Natural killer cell (primary cell): ENCODE results near the gene TAS2R38. TPM values are rescaled to one million over a fixed set of nuclear protein-coding genes. Genes with fewer than 3 reads are reported as not detected.

Experiments
- ATAC-seq, 3 donors: fragments of 150-1000 bp in 2 of 3; fragments of 200-7000 bp in 1 of 3; cut with Tn5 transposase; 1 replicate in 1 of 3; 2 replicates in 2 of 3; pipeline ENCODE4 v1.10.0; 2021; ENCODE audit warnings: mild to moderate bottlenecking in 2 of 3, moderate library complexity in 2 of 3
- DNase-seq, 2 donors: peaks; one replicate each; pipeline versions ENCODE4 v3.0.0 to v3.0.0-alpha.2; 2013 to 2021; ENCODE audit warnings: mixed read lengths in 1 of 2
- H3K27ac ChIP-seq: one replicate; pipeline ENCODE4 v1.5.1; 2013; ENCODE audit warnings: mild to moderate bottlenecking, low read length
- H3K27me3 ChIP-seq: one replicate; pipeline ENCODE4 v1.6.1; 2013; ENCODE audit warnings: low read length; ENCODE audit not compliant: control insufficient read depth, insufficient read depth
- H3K36me3 ChIP-seq: one replicate; pipeline ENCODE4 v1.6.1; 2013; ENCODE audit warnings: low read length; ENCODE audit not compliant: control insufficient read depth, insufficient read depth
- H3K4me1 ChIP-seq: one replicate; pipeline ENCODE4 v1.6.1; 2013; ENCODE audit warnings: low read length; ENCODE audit not compliant: control insufficient read depth, insufficient read depth
- H3K4me3 ChIP-seq: one replicate; pipeline ENCODE4 v1.5.1; 2013; ENCODE audit warnings: low read length
- H3K9me3 ChIP-seq: one replicate; pipeline ENCODE4 v1.6.1; 2013; ENCODE audit warnings: low read length; ENCODE audit not compliant: control insufficient read depth, insufficient read depth
- H3K27ac Mint-ChIP-seq, 2 donors: one replicate each; pipeline ENCODE4 v1.8.0; 2022; ENCODE audit warnings: mild to moderate bottlenecking in 2 of 2, mixed read lengths in 2 of 2, moderate library complexity in 1 of 2
- H3K27me3 Mint-ChIP-seq, 2 donors: one replicate each; pipeline ENCODE4 v1.8.0; 2022; ENCODE audit warnings: low read depth in 2 of 2, mixed read lengths in 2 of 2
- H3K36me3 Mint-ChIP-seq: one replicate; pipeline ENCODE4 v1.8.0; 2022; ENCODE audit warnings: mixed read lengths
- H3K4me1 Mint-ChIP-seq, 2 donors: one replicate each; pipeline ENCODE4 v1.8.0; 2022; ENCODE audit warnings: mixed read lengths in 2 of 2
- H3K4me3 Mint-ChIP-seq: one replicate; pipeline ENCODE4 v1.8.0; 2022; ENCODE audit warnings: mild to moderate bottlenecking, moderate library complexity, mixed read lengths
- H3K9me3 Mint-ChIP-seq, 2 donors: one replicate each; pipeline ENCODE4 v1.8.0; 2022; ENCODE audit warnings: mixed read lengths in 2 of 2
- WGBS: methylation state at CpG from one replicate; pipeline ENCODE4 v1.1.7; 2013; ENCODE audit warnings: missing lambda C conversion rate; ENCODE audit not compliant: insufficient coverage; 5-methylcytosine and 5-hydroxymethylcytosine counted together
- intact Hi-C: fragments of 100-400 bp; cut with micrococcal nuclease; formaldehyde crosslinking; loops from one replicate; pipeline ENCODE4 v1.14.2; 2022
- total RNA-seq, 4 donors: library from RNA; stranded (reverse); fragments of 120-200 nt in 1 of 4; gene quantifications; one replicate each; pipeline versions ENCODE4 v1.2.3 to v1.2.4, GENCODE V29; 2013 to 2022
- TF ChIP-seq, protein P1 (sequence below): fragments of 200-600 bp; IDR thresholded peaks from one replicate; pipeline ENCODE4 v1.8.0; 2022; ENCODE audit warnings: antibody characterized with exemption

The TAS2R38 gene
- not detected for total RNA-seq
- 0.20 TPM for total RNA-seq (2013)

DNA sequence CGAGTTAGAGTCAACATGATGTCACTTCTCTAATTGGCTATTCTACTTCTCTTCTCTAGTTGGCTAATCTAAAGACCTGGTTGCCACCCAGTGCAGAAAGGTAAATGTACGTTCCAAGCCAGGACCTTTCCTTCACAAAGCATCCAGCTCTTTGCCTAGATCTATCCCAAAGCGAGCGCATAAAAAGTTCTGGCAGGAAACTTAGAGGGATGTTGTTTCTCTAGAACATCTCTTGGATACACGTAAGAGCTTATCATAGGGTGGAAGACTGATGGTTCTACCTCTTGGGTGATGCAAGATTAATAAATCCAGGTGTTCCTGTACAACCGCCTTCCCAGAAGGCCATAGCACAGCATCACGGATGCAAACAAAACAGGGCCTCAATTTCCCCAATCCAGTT, at the start of gene TAS2R38:
TSS of gene TAS2R38 (minus strand) at position 101 of the 400 bp plus-strand sequence. CDS start at position 17, 84 bp downstream.
- no peak within 1 kb of the TSS for H3K4me3 ChIP-seq
- no peak for ATAC-seq
- H3K4me3 Mint-ChIP-seq = no peak within 1 kb of the TSS
- H3K4me1 ChIP-seq = peaks cover 8% of the 10 kb centered on the region
- H3K27me3 Mint-ChIP-seq = no peaks in the 10 kb centered on the region
- no peaks in the 10 kb centered on the region for H3K9me3 ChIP-seq
- H3K9me3 Mint-ChIP-seq = no peaks in the 10 kb centered on the region
- TF ChIP-seq, protein P1, sequence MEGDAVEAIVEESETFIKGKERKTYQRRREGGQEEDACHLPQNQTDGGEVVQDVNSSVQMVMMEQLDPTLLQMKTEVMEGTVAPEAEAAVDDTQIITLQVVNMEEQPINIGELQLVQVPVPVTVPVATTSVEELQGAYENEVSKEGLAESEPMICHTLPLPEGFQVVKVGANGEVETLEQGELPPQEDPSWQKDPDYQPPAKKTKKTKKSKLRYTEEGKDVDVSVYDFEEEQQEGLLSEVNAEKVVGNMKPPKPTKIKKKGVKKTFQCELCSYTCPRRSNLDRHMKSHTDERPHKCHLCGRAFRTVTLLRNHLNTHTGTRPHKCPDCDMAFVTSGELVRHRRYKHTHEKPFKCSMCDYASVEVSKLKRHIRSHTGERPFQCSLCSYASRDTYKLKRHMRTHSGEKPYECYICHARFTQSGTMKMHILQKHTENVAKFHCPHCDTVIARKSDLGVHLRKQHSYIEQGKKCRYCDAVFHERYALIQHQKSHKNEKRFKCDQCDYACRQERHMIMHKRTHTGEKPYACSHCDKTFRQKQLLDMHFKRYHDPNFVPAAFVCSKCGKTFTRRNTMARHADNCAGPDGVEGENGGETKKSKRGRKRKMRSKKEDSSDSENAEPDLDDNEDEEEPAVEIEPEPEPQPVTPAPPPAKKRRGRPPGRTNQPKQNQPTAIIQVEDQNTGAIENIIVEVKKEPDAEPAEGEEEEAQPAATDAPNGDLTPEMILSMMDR = no peak
- no peaks in the 10 kb centered on the region for H3K36me3 Mint-ChIP-seq
- DNase-seq = no peak
- no peak within 1 kb of the TSS for H3K27ac ChIP-seq
- intact Hi-C loops = loop anchor here (2.0 kb wide), 1 partner anchor 329 kb away; no protein-coding TSS in a partner anchor
- H3K27ac Mint-ChIP-seq = no peak within 1 kb of the TSS
- no peaks in the 10 kb centered on the region for H3K36me3 ChIP-seq
- 91% methylated on average over 7 of the region's 7 CpGs for WGBS
- H3K27me3 ChIP-seq = no peaks in the 10 kb centered on the region
- H3K4me1 Mint-ChIP-seq = peaks cover 24 to 25% of the 10 kb centered on the region in 2 donors

DNA sequence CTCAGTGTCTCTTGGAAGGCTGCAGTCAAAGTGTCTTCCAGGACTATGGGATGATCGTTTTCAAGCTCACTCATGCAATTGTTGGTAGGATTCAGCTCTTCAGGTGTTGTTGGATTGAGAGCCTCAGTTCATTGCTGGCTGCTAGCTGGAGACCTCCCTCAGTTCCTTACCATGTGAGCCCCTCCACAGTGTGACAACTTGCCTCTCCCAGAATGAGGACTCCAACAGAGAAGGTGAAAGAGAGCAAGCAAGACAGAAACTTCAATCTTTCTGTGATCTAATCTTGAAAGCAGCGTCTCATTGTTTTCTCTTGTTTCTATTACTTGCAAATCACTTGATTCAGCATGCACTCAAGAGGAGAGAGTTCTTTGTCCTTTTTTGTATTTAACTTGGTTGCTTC, 44.6 kb upstream of the TAS2R38 start:
- Mint-ChIP-seq H3K27ac (peak overlapping the region; percentile 86 to 94), H3K9me3 (no peaks in the 10 kb centered on the region), H3K36me3 (peaks cover 8% of the 10 kb centered on the region), H3K27me3 (no peaks in the 10 kb centered on the region), H3K4me3 (peak overlapping the region; percentile 83), H3K4me1 (peaks cover 32 to 48% of the 10 kb centered on the region in 2 donors)
- ATAC-seq (no peak), DNase-seq (no peak)
- peaks cover 12% of the 10 kb centered on the region for H3K4me1 ChIP-seq
- H3K27ac ChIP-seq = peak overlapping the region; percentile 24
- no peaks in the 10 kb centered on the region for H3K27me3 ChIP-seq
- TF ChIP-seq, protein P1 = no peak
- intact Hi-C loops = no loop called here
- H3K4me3 ChIP-seq = no peak overlapping the region
- H3K9me3 ChIP-seq = no peaks in the 10 kb centered on the region
- WGBS = 67% methylated on average over 2 of the region's 2 CpGs
- no peaks in the 10 kb centered on the region for H3K36me3 ChIP-seq

DNA sequence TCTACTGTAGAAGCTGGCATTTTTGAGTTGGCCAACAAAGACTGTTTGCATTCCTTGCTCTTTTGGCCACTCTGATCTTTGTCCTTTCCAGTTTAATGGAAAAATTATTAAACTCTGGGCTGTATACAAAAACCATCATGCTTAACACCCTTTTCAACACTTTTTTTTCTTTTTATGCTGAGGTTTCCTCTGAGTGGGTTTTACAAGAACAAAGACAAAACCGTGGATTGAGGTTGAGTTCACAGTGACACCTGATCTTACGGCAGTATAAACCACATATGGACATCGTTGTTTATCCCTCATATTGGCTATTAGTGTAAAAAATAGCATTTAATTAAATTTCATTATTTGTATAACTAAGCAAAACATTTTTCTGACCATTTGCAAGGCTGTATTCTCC, 43.9 kb upstream of the TAS2R38 start:
- Histone ChIP-seq H3K27me3 (no peaks in the 10 kb centered on the region), H3K36me3 (no peaks in the 10 kb centered on the region), H3K4me3 (no peak overlapping the region), H3K4me1 (peaks cover 18% of the 10 kb centered on the region), H3K27ac (peak overlapping the region; percentile 37), H3K9me3 (no peaks in the 10 kb centered on the region)
- Mint-ChIP-seq H3K27me3 (no peaks in the 10 kb centered on the region), H3K4me3 (peak overlapping the region; percentile 83), H3K36me3 (peaks cover 8% of the 10 kb centered on the region), H3K9me3 (no peaks in the 10 kb centered on the region), H3K4me1 (peaks cover 39 to 55% of the 10 kb centered on the region in 2 donors), H3K27ac (peak overlapping the region; percentile 86 to 94)
- intact Hi-C loops = no loop called here
- DNase-seq = no peak
- TF ChIP-seq, protein P1 = no peak
- ATAC-seq = peak in 2 of 3 donors; percentile 34 to 50
- WGBS = 35% methylated on average over 2 of the region's 3 CpGs
